Measurements from ENCODE around the gene PLA2G6. TPM values are rescaled to one million over a fixed set of nuclear protein-coding genes. Genes with fewer than 3 reads are reported as not detected.

Gene PLA2G6
- total and polyA plus RNA-seq, 9 of the 15 experiments (the other 6 are each of a cell fraction or from before 2014, with no cell fraction given) = 0.11 to 12.2 (median 9.7) TPM

- no peaks in the 10 kb centered on the region for H3K9me1 ChIP-seq (ENCODE audit: control insufficient read depth, insufficient read depth, low read length)
- peaks cover 0 to 42% of the 10 kb centered on the region in 2 experiments; a peak in 2 of 5 replicates for H3K4me1 ChIP-seq (replicated peaks in 1 of 2; ENCODE audit: control insufficient read depth in 2 of 2, insufficient read depth in 2 of 2, low read length in 2 of 2)
- H3K79me2 ChIP-seq (ENCODE audit: control insufficient read depth, insufficient read depth, low read length) = no peaks in the 10 kb centered on the region
- no peak overlapping the region for H2AFZ ChIP-seq (ENCODE audit: low read depth, low read length)
- BruUV-seq (replicated peaks) = no TSS peak
- WGBS (ENCODE audit: insufficient coverage, low coverage, missing lambda C conversion rate) = 15% methylated on average over 11 of the region's 14 CpGs
- no peak overlapping the region for H3K4me2 ChIP-seq (ENCODE audit: insufficient read depth, low read length)
- in situ Hi-C loops (cut with MboI) = no loop called here
- H3K36me3 ChIP-seq (ENCODE audit: control insufficient read depth, insufficient read depth, low read length) = no peaks in the 10 kb centered on the region
- no peaks in the 10 kb centered on the region for H3K9me3 ChIP-seq (replicated peaks; ENCODE audit: control insufficient read depth, insufficient read depth, low read depth, low read length)
- no peak overlapping the region for H3K27ac ChIP-seq (ENCODE audit: extremely low read depth, low read depth, low read length)
- ATAC-seq (no peak), DNase-seq (ENCODE audit: extremely low read depth in 1 of 4, low spot score in 3 of 4) (no peak), FAIRE-seq (no peak)
- ChIA-PET CTCF (ENCODE audit: low intra/inter-chr PET ratio) (no interaction called here), POLR2A (no interaction called here)
- no peaks in the 10 kb centered on the region for H4K20me1 ChIP-seq (replicated peaks; ENCODE audit: control insufficient read depth, insufficient read depth, low read length)
- no peak for TF ChIP-seq LEF1 (IDR thresholded peaks at IDR 0.05)
- no peak for TF ChIP-seq ZNF311 (CRISPR knock-in tag; IDR thresholded peaks at IDR 0.05)
- TF ChIP-seq CEBPG (CRISPR knock-in tag; IDR thresholded peaks at IDR 0.05) = no peak
- no peak for TF ChIP-seq CEBPG (tag; conservative IDR thresholded peaks at IDR 0.05 in 1 of 2, IDR thresholded peaks at IDR 0.05 in 1 of 2)
- H3K4me3 ChIP-seq = no peak overlapping the region
- H3K27me3 ChIP-seq (ENCODE audit: control insufficient read depth in 2 of 2, insufficient read depth in 2 of 2, low read length in 2 of 2) = peaks cover 0 to 17% of the 10 kb centered on the region in 2 experiments; a peak in 2 of 5 replicates
- intact Hi-C loops (cut with micrococcal nuclease) = no loop called here
- no peak overlapping the region for H3K9ac ChIP-seq (ENCODE audit: insufficient read depth in 1 of 2, low read depth in 2 of 2, low read length in 2 of 2)
These were observed 104.0 kb downstream of the PLA2G6 start for GRCh38 chr22:38077595-38077994.

GRCh38 chr22:38077096-38077495, 104.5 kb downstream of the PLA2G6 start:
- Histone ChIP-seq H3K27ac (ENCODE audit: extremely low read depth, low read depth, low read length) (no peak overlapping the region), H2AFZ (ENCODE audit: low read depth, low read length) (no peak overlapping the region), H3K4me2 (ENCODE audit: insufficient read depth, low read length) (no peak overlapping the region), H3K4me1 (replicated peaks in 1 of 2; ENCODE audit: control insufficient read depth in 2 of 2, insufficient read depth in 2 of 2, low read length in 2 of 2) (peaks cover 0 to 37% of the 10 kb centered on the region in 2 experiments; a peak in 2 of 5 replicates), H3K36me3 (ENCODE audit: control insufficient read depth, insufficient read depth, low read length) (no peaks in the 10 kb centered on the region), H3K9me3 (replicated peaks; ENCODE audit: control insufficient read depth, insufficient read depth, low read depth, low read length) (no peaks in the 10 kb centered on the region), H3K9ac (ENCODE audit: insufficient read depth in 1 of 2, low read depth in 2 of 2, low read length in 2 of 2) (no peak overlapping the region), H3K79me2 (ENCODE audit: control insufficient read depth, insufficient read depth, low read length) (no peaks in the 10 kb centered on the region), H3K4me3 (no peak overlapping the region), H3K27me3 (ENCODE audit: control insufficient read depth in 2 of 2, insufficient read depth in 2 of 2, low read length in 2 of 2) (peaks cover 0 to 16% of the 10 kb centered on the region in 2 experiments; a peak in 2 of 5 replicates), H3K9me1 (ENCODE audit: control insufficient read depth, insufficient read depth, low read length) (no peaks in the 10 kb centered on the region), H4K20me1 (replicated peaks; ENCODE audit: control insufficient read depth, insufficient read depth, low read length) (no peaks in the 10 kb centered on the region)
- no peak for DNase-seq (ENCODE audit: extremely low read depth in 1 of 4, low spot score in 3 of 4)
- in situ Hi-C loops (cut with MboI) = no loop called here
- ATAC-seq = no peak
- ChIA-PET POLR2A (no interaction called here), CTCF (ENCODE audit: low intra/inter-chr PET ratio) (no interaction called here)
- BruUV-seq (replicated peaks) = no TSS peak
- no peak for FAIRE-seq
- WGBS (ENCODE audit: insufficient coverage, low coverage, missing lambda C conversion rate) = 42% methylated on average over 10 of the region's 12 CpGs
- intact Hi-C loops (cut with micrococcal nuclease) = no loop called here
- TF ChIP-seq, protein P1, sequence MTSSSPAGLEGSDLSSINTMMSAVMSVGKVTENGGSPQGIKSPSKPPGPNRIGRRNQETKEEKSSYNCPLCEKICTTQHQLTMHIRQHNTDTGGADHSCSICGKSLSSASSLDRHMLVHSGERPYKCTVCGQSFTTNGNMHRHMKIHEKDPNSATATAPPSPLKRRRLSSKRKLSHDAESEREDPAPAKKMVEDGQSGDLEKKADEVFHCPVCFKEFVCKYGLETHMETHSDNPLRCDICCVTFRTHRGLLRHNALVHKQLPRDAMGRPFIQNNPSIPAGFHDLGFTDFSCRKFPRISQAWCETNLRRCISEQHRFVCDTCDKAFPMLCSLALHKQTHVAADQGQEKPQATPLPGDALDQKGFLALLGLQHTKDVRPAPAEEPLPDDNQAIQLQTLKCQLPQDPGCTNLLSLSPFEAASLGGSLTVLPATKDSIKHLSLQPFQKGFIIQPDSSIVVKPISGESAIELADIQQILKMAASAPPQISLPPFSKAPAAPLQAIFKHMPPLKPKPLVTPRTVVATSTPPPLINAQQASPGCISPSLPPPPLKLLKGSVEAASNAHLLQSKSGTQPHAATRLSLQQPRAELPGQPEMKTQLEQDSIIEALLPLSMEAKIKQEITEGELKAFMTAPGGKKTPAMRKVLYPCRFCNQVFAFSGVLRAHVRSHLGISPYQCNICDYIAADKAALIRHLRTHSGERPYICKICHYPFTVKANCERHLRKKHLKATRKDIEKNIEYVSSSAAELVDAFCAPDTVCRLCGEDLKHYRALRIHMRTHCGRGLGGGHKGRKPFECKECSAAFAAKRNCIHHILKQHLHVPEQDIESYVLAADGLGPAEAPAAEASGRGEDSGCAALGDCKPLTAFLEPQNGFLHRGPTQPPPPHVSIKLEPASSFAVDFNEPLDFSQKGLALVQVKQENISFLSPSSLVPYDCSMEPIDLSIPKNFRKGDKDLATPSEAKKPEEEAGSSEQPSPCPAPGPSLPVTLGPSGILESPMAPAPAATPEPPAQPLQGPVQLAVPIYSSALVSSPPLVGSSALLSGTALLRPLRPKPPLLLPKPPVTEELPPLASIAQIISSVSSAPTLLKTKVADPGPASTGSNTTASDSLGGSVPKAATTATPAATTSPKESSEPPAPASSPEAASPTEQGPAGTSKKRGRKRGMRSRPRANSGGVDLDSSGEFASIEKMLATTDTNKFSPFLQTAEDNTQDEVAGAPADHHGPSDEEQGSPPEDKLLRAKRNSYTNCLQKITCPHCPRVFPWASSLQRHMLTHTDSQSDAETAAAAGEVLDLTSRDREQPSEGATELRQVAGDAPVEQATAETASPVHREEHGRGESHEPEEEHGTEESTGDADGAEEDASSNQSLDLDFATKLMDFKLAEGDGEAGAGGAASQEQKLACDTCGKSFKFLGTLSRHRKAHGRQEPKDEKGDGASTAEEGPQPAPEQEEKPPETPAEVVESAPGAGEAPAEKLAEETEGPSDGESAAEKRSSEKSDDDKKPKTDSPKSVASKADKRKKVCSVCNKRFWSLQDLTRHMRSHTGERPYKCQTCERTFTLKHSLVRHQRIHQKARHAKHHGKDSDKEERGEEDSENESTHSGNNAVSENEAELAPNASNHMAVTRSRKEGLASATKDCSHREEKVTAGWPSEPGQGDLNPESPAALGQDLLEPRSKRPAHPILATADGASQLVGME (CRISPR knock-in tag; IDR thresholded peaks at IDR 0.05) = no peak
- TF ChIP-seq TEAD1 (CRISPR knock-in tag; IDR thresholded peaks at IDR 0.05) = no peak
- TF ChIP-seq ZNF263 (CRISPR knock-in tag; IDR thresholded peaks at IDR 0.05; ENCODE audit: borderline replicate concordance) = no peak
- TF ChIP-seq ZNF589 (CRISPR knock-in tag; IDR thresholded peaks at IDR 0.05; ENCODE audit: low read depth) = no peak

Measured in K562 (cell line).